ENCODE measurements around the gene PPP1R13B.

Gene PPP1R13B

DNA sequence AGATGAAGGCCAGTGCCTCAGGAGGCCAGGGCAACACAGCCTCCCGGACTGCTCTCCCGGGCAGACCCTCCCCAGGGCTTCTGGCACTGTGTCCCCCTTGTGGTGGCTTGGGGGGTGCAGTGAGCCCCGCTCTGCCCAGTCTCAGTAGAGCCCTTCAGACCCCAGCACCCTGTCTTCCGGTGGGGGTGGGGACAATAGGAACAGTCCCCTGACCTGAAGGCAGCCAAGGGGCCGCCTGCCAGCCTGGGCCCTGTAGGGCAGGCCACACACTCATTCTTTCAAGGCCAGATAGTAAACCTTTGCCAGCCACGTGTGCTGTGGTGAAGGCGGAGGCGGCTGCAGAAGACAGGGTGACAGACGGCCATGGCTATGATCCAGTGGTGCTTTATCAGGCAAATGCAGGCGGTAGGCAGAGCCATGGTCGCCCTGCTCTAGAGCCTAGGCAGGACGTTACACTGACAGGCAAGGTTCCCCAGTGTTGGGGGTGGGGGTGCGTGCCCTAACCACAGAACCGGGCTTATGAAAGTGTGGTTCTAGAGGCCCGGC lies 116.8 kb downstream of the PPP1R13B start:
- in situ Hi-C loops (cut with HindIII; ENCODE audit: low sequenced_read_pairs): no loop called here
- H3K4me3 ChIP-seq (ENCODE audit: low read depth, low read length): no peak overlapping the region
- peak; percentile 11 for TF ChIP-seq CTCF (IDR thresholded peaks at IDR 0.05; ENCODE audit: low read depth, low read length, missing control alignments)
- no peak for DNase-seq (ENCODE audit: low read depth)

- no peak overlapping the region for H3K4me3 ChIP-seq (ENCODE audit: low read depth, low read length)
- no peak for TF ChIP-seq CTCF (IDR thresholded peaks at IDR 0.05; ENCODE audit: low read depth, low read length, missing control alignments)
- no peak for DNase-seq (ENCODE audit: low read depth)
- in situ Hi-C loops (cut with HindIII; ENCODE audit: low sequenced_read_pairs): no loop called here
Measured at GRCh38 chr14:103729496-103730448, 117.6 kb downstream of the PPP1R13B start.

GRCh38 chr14:103728721-103729120 lies 118.7 kb downstream of the PPP1R13B start:
- no peak for TF ChIP-seq CTCF (IDR thresholded peaks at IDR 0.05; ENCODE audit: low read depth, low read length, missing control alignments)

GRCh38 chr14:103728141-103728540 lies 119.2 kb downstream of the PPP1R13B start:
- TF ChIP-seq CTCF (IDR thresholded peaks at IDR 0.05; ENCODE audit: low read depth, low read length, missing control alignments): no peak
- no peak for DNase-seq (ENCODE audit: low read depth)
- H3K4me3 ChIP-seq (ENCODE audit: low read depth, low read length): no peak overlapping the region
- in situ Hi-C loops (cut with HindIII; ENCODE audit: low sequenced_read_pairs): no loop called here

More at GRCh38 chr14:103728721-103729120, 118.7 kb downstream of the PPP1R13B start:
- no peak for DNase-seq (ENCODE audit: low read depth)
- in situ Hi-C loops (cut with HindIII; ENCODE audit: low sequenced_read_pairs): no loop called here
- H3K4me3 ChIP-seq (ENCODE audit: low read depth, low read length): no peak overlapping the region

GRCh38 chr14:103727313-103727980 lies 119.9 kb downstream of the PPP1R13B start:
- no peak for DNase-seq (ENCODE audit: low read depth)
- H3K4me3 ChIP-seq (ENCODE audit: low read depth, low read length): no peak overlapping the region
- TF ChIP-seq CTCF (IDR thresholded peaks at IDR 0.05; ENCODE audit: low read depth, low read length, missing control alignments): no peak
- in situ Hi-C loops (cut with HindIII; ENCODE audit: low sequenced_read_pairs): no loop called here

GRCh38 chr14:103726474-103726873 lies 120.9 kb downstream of the PPP1R13B start:
- in situ Hi-C loops (cut with HindIII; ENCODE audit: low sequenced_read_pairs): no loop called here
- TF ChIP-seq CTCF (IDR thresholded peaks at IDR 0.05; ENCODE audit: low read depth, low read length, missing control alignments): no peak
- no peak for DNase-seq (ENCODE audit: low read depth)
- H3K4me3 ChIP-seq (ENCODE audit: low read depth, low read length): no peak overlapping the region
